GM21381 (cell line): ENCODE data around the gene TMEM131.
"Not testable (repeated sequence)": the region's sequence is repeated elsewhere in the genome, so short reads cannot be mapped to it uniquely, and the experiment has no call there.

Experiments
- ATAC-seq: cut with Tn5 transposase; IDR thresholded peaks from one replicate; pipeline ENCODE4 v1.9.1; 2021; ENCODE audit warnings: mild to moderate bottlenecking, moderate library complexity; ENCODE audit not compliant: unreplicated experiment

The TMEM131 gene

GRCh38 chr2:97869722-97870346 lies 125.9 kb downstream of the TMEM131 start:
- no peak for ATAC-seq

DNA sequence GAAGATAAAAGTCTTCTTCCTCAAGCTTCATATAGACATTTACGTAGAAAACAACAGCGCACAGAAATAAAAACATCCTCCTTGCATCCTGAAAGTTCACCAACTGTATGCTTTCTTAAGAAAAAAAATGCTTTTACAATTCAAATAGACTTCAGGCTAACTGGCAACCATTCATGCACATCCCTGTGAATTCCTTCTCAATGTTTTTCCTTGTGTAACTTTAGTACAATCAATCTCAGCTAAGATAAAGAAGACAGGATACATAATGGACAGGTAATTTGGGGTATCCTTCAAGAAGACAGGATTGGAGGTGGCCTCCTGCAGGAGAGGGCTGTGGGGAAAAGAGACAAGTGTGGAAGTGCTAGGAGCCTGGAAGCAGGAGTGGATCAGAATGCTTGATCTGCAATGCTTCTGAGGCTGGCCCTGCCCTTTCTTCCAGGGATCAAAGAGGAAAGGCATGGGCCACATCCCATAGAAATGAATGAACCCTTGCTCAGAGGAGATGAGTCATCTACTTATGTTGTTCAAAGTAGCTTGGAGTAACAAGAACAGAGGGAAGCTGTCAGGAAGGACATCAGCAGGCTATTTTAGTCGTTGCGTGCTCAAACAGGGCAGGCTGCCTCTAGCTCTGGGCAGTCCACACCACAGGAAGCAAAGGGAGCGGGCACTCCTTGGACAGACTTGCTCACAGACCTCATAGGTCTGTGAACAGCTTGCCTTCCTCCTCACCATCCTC lies 126.6 kb downstream of the TMEM131 start:
- no peak for ATAC-seq

DNA sequence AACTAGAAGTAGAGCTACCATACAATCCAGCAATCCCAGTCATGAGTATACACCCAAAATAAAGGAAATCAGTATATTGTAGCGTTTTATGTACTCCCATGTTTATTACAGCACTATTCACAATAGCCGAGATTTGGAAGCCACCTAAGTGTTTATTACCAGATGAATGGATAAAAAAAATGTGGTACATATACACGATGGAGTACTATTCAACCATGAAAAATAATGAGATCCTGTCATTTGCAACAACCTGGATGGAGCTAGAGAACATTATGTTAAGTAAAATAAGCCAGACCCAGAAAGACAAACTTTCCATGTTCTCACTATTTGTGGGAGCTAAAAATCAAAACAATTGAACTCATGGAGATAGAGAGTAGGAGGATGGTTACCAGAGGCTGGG lies 131.9 kb downstream of the TMEM131 start:
- ATAC-seq: no peak

GRCh38 chr2:97861177-97861576 lies 134.6 kb downstream of the TMEM131 start:
- ATAC-seq: no peak

GRCh38 chr2:97858442-97858841 lies 137.3 kb downstream of the TMEM131 start:
- ATAC-seq: no peak

GRCh38 chr2:97857553-97857952 lies 138.2 kb downstream of the TMEM131 start:
- ATAC-seq: no peak

GRCh38 chr2:97853057-97853456 lies 142.7 kb downstream of the TMEM131 start:
- not testable (repeated sequence) for ATAC-seq

- no peak for ATAC-seq
These were observed 144.6 kb downstream of the TMEM131 start for GRCh38 chr2:97851172-97851571.

- peak; percentile 78 for ATAC-seq
These were observed 145.7 kb downstream of the TMEM131 start for GRCh38 chr2:97849881-97850528.

DNA sequence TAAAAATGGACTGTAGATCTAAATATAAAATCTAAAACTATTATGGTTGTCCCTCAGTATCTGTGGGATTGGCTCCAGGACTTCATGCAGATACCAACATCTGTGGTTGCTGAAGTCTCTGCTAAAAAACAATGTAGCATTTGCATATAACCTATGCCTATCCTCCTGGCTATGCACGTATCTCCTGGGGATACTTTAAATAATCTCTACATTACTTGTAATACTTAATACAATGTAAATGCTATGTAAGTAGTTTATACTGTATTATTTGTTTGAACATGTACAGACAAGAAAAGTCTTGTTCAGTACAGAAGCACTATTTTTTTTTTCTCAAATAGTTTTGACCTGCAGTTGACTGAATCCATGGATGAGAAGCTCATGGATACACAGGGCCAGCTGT lies 147.4 kb downstream of the TMEM131 start:
- ATAC-seq: no peak

DNA sequence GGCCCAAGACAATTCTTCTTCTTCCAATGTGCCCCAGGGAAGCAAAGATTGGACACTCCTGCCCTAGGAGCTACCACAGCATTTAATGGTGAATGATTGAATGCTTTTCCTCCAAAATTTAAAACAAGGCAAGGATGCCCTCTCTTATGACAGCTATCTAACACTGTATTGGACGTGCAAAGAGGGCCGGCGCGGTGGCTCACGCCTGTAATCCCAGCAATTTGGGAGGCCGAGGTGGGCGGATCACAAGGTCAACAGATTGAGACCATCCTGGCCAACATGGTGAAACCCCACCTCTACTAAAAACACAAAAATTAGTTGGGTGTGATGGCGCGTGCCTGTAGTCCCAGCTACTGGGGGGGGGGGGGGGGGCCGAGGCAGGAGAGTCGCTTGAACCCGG lies 149.0 kb downstream of the TMEM131 start:
- not testable (repeated sequence) for ATAC-seq

DNA sequence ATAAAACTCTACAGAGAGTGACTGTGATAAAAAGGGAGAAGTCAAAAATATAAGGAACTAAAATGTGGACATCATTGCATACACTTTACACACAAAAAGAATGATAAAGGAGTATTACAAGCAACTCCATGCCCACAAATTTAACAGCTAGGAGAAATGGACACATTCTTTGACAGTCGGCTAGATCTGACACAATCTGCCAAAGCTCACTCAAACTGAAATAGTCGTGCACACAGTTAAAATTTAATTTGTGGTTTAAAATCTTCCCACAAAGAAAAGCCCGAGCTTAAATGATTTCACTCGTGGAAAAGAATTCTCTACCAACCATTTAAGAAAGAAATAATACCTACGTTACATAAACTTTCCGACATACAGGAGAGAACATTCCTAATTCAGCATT lies 149.9 kb downstream of the TMEM131 start:
- ATAC-seq: no peak

DNA sequence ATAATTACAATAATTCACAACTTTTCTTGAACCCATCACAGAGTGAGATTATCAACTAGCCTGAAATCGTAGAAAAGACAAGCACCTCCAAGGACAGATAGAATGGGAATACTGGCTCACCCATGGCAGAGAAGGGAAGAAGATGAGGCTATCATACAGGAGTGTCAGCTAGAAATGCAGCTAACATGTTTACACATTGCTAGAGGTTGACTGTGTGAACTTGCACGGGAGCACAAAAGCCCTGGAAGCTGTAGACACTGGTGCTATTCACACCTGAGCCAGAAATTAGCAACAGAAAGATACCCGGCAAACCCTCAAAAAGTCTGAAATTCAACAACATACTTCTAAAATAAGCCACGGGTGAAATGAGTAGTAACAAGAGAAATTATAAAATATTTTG lies 150.6 kb downstream of the TMEM131 start:
- ATAC-seq: no peak

DNA sequence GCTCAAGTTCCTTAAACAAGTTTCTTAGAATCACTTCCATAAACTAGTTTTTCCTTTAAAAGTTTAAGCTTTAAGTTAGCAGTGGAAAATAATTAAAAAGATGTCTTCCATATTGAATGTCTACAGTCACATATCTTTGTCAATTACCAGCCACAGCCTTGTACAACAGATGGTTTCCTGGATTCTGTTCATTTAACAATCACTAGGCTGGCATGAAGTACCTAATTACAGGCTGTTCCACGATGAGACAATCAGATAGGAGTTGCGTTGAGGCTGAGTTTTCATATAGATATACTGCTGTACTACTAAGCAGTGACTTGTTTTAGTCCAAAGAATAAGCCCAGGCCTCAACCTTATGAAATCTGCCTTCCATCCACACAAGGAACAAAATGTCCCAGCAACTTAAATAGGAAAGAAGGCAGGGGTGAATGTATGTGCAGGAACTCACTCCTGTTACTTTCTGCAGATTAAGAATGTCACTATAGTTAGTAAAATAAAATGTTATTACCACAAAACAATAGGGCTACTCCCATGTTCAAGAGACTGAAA lies 151.4 kb downstream of the TMEM131 start:
- no peak for ATAC-seq

GRCh38 chr2:97840198-97840597 lies 155.6 kb downstream of the TMEM131 start:
- no peak for ATAC-seq

GRCh38 chr2:97834610-97835009 lies 161.1 kb downstream of the TMEM131 start:
- ATAC-seq: no peak

- ATAC-seq: no peak
These were observed 164.6 kb downstream of the TMEM131 start for GRCh38 chr2:97831121-97831520.

GRCh38 chr2:97829255-97829654 lies 166.5 kb downstream of the TMEM131 start:
- not testable (repeated sequence) for ATAC-seq

DNA sequence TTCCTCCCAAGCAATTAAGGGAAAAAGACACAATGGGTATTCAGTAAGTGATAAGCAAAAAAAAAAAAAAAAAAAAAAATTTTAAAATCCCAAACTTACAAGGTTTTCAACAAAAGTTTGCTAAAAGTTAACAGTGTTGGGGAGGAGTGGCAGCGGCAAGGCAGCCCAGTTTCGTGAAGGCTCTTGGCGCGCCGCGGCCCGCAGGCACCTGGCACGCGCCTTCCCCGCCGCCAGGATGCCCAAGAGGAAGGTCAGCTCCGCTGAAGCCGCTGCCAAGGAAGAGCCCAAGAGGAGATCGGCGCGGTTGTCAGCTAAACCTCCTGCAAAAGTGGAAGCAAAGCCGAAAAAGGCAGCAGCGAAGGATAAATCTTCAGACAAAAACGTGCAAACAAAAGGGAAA lies 168.7 kb downstream of the TMEM131 start:
- not testable (repeated sequence) for ATAC-seq

DNA sequence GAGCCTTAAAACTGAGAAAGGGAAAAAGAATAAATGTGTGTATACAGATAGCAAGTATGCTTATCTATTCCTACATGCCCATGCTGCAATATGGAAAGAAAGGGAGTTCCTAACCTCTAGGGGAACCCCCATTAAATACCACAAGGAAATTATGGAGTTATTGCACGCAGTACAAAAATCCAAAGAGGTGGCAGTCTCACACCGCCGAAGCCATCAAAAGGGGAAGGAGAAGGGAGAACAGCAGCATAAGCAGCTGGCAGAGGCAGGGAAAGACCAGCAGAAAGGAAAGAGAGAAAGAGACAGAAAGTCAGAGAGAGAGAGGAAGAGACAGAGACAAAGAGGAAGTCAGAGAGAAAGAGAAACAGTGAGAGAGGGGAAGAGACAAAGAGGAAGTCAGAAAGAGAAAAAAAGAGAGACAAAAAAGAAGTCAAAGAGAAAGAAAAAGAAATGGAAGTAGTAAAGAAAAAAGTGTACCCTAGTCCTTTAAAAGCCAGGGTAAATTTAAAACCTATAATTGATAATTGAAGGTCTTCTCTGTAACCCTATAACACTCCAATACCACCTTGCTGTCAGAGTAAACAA lies 169.4 kb downstream of the TMEM131 start:
- ATAC-seq: not testable (repeated sequence)

DNA sequence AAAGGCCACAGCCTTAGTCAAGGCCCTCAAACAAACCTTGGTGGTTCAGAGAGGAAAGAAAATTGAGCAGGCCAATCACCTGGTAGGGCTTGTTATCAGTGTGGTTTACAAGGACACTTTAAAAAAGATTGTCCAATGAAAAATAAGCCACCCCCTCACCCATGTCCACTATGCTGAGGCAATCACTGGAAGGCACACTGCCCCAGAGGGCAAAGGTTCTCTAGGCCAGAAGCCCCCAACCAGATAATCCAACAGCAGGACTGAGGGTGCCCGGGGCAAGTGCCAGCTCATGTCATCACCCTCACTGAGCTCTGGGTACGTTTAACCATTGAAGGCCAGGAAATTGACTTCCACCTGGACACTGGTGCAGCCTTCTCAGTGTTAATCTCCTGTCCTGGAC lies 171.7 kb downstream of the TMEM131 start:
- not testable (repeated sequence) for ATAC-seq
